ENCODE results near the gene UROS. TPM values are rescaled to one million over a fixed set of nuclear protein-coding genes. Genes with fewer than 3 reads are reported as not detected.

Gene UROS
- total RNA-seq, 1 experiment from 2014 or later, result 50.4 TPM

DNA sequence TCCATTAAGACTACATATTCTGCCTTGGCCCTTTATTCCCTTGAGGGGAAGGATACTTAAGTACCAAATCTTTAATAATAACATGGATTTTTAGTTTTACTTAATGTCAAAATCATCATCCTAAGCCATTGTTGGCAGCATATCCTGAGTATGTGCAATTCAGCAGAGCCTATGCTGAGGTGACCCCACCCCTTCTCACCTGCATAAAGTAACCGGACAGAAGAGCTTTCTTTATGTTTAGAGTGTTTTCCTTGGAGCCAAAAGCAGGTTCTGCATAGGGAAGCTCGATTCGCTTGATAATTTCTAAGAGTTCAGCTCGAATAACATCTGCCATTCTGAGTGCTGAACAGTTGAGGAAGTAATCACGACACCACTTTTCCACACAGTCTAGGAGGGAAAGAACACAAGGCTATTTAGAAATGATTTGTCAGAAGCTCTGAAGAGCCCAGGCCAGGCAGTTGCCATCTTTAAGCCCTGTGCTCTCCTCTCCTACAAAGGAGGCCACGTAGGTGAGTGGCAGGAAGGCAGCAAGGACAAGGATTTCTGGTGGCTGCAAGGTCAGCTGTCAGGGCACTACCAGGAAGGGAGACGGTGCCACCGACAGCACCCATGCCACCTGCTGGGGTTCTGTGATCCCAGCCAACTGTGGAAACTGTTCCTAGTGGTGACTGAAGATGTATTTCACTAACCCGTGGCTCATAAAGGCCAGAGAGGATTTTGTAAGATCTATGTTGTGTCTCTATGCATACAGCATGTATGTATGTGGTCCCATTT lies 15.9 kb upstream of the UROS start:
- DNase-seq (ENCODE audit: extremely low read depth, low read depth), result no peak

DNA sequence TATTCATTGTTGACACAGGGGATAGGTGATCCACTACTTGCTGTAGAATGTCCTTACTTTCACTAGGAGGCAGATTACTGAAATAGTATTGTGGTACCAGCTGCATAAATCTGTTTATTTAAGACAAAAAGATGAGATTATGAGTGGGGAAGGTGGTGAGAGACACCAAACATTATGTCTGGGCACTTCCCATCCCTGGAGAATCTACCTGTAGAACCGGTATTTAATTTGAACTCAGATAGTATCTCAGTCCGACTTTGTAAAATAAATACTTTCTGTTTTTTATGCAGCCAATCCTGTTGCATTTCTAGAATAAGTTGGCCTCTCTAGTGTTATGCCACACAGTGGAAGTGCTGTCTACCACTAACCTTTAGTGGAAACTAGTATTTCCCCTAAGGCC lies 13.7 kb upstream of the UROS start:
- no peak for DNase-seq (ENCODE audit: extremely low read depth, low read depth)

DNA sequence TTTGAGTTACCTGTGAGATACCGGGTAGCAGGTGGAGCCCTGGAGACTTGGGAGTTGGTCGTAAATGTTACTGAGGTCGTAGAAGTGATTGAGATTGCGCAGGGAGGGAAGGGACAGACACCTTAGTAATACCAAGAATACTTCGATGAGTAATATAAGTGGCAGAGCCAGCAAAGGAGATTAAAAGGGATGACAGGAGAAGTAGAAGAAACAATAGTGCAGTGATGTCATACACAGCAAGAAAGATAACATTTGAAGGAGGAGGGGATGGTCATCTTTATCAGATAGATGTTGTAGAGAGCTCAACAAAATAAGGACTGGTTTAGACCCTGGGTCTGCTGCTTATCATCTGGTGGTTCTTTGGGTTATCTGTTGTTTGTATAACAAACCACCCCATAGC lies 5.3 kb upstream of the UROS start:
- no peak for DNase-seq (ENCODE audit: extremely low read depth, low read depth)

DNA sequence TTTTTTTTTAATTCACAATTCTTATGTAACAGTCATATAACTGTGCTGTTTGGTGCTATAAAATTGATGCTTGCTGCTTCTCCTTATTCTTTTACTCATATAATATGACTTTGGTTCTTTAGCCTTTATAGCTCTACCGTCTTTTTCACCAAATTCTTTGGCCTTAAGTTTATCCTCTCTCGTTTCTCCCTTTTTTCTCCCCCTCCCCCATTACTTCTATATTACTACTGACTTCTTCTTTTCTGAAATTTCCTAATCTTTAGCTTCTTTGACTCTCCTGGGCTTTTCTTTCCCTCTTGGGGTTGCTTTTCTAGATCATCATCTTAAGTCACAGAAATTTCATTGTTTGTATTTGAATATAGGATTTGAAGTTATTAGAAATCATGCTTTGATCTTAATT lies 4.1 kb upstream of the UROS start:
- no peak for DNase-seq (ENCODE audit: extremely low read depth, low read depth)

DNA sequence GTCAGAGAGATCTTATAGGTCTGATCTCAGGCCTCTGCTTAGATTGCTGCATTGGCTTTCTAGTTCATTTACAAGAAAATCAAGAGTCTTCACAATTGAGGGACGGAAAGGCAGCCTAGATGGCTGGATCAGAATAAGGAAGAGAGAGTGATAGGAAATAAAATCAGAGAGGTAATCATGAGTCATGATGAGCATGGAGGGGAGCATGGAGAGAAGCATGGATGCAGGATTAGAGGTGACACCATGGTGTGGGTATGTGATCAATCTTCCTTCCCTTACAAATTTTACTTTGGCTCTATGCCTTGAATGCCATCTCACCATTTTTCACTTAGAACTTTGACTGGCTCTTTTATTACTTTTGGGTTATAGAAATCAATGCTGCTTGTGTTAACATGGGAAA lies 1.7 kb upstream of the UROS start:
- DNase-seq (ENCODE audit: extremely low read depth, low read depth), result peak; percentile 22

DNA sequence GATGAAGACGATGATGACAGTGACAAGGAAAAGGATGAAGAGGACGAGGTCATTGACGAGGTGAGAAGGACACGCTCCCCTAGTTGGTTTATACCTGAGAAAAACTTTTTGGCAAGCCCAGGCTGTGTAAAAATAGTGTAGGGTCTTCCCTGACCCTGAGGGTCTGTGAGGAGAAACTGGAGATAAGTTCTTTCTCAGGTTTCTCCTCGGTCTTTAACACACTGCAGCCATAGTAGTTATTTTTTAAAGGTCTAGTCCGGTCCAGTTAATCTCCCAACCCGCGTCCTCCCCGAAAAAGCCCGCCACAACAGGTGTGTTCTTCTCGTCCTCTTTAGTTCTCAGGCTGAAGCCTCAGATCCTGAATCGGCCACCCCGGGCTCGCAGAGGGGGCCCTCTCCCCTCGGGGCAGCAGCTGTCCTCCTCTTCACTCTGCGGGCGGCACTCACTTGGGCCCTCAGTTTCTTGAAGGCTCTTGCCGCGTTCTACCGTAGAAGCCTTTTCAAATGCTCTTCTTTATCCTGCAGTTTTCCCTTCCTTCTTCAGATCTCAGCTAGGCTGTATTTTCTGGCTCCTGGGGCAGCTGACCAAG lies 699 bp upstream of the UROS start:
- DNase-seq (ENCODE audit: extremely low read depth, low read depth), result no peak

DNA sequence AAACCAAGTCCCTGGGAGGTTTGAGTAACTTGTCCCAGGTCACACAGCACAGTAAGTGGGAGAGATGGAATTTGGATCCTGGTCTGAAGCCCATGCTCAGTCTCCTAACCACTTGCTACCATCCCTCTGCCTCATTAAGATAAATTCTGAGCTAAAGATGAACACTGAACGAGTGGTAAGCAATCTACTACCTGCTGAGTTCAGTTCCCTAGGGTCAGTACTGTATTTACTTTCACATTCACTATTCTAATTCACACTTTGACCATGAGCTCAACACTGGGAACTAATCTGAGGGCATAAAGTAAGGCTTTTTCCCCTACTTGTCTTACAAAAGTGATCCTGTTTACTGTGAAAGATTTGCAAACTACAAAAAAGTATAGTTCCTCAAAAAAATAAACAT lies 2.4 kb downstream of the UROS start:
- no peak for DNase-seq (ENCODE audit: extremely low read depth, low read depth)

DNA sequence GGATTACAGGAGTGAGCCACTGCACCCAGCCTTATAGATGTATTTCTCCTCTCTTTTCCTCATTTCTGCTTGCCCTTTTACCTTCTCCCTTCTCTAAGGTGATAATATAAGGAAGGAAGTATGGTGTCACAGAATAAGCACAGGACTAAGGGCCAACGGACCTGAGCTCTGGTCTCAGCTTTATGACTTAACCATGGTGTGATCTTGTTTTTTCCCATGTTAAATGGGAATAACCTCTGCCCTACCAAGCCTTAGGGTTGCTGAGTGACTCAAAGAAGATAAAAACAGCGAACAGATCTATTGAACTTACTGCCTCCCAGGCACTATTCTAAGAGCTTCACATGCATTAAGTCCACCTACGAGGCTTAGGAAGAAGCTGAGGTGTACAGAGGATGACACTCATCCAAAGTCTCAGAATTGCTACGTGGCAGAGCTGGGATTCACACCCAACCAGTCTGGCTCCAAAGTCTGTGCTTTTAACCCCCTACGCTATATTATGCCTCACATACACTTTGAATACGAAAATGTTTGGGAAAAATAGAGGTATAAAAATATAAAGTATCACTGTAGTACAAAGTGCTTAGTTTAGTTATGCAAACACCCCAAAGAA lies 5.6 kb downstream of the UROS start:
- DNase-seq (ENCODE audit: extremely low read depth, low read depth), result no peak

DNA sequence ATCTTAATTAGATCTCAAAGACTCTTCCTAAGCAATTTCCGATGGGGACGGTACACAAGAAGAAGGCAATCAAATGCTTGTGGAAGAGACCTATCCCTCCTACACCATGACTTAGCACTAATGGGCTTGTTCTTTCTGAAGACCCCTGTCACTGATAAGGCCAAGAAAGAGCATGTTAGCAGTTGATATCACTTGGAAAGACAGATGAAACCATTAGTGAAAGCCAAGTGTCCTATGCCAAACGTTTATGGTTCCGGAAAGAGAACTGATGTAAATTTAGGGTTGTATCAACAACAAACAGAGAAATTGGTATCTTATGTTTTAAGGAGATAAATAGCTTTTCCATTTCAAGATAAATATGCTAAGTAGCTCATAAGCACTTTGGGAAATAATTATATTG lies 6.5 kb downstream of the UROS start:
- no peak for DNase-seq (ENCODE audit: extremely low read depth, low read depth)

DNA sequence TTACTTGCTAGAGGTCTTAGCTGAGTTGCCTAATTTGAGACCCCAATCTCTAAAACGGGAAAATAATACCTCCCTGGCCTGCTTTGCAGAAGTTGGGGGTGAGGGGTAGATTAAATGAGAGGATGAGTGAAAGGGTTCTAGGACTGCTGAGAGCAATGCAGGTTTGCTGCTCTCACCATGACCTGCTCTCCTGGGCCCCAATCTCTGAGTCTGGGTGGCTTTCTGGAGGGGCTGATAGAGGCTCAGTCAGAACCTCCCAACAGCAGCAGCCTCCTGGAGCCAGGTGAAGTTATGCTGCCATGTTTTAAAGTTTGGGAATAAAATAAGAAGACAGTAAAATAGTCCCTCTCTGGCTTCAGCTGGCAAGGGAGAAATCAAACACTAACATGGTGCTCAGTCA lies 7.3 kb downstream of the UROS start:
- no peak for DNase-seq (ENCODE audit: extremely low read depth, low read depth)

DNA sequence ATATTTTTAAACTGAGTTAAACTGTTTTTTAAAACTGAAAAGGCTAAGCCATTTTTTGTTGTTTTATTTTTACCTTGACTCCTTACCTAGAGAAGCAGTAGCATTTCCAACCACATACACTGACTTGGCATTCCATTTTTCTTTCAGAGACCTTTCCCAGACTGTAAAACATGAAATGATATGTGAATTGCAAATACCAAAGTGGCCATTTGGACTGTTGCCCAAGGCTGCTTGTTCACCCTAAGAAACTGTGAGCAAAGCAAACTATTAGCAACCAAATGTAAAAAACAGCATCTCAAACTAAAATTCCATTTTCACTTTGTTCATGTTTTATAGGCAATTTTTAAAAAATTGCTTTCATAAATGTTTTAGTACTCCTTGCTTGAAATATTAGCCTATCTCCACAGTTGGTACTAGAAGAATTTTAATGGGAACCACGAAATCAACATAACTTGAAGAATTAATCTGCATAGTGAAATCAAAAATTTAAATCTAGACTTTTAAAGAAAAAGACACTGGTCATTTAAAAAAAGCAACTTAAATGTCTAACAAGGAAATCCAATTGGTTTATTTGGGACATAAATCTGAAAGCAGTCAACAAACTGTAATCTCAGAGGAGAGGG lies 10.8 kb downstream of the UROS start:
- no peak for DNase-seq (ENCODE audit: extremely low read depth, low read depth)

DNA sequence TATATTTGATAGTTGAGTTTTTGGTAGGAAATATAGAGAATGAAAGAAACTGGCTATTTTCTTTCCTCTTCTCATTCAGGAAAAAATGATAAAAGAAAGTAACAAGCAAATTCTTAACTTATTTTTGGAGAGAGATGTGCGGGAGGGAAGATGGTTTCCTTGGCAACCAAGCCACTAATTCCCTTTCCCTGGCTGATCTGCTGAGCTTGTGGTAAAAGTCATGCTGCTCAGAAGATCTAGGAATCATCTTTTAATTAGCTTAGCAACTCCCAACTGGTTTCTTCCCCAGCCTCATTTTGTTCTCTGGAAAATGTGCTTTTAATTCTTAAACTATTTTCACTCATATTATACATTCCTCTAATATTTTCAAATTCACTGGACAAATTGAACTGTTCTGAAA lies 11.8 kb downstream of the UROS start:
- DNase-seq (ENCODE audit: extremely low read depth, low read depth), result no peak

DNA sequence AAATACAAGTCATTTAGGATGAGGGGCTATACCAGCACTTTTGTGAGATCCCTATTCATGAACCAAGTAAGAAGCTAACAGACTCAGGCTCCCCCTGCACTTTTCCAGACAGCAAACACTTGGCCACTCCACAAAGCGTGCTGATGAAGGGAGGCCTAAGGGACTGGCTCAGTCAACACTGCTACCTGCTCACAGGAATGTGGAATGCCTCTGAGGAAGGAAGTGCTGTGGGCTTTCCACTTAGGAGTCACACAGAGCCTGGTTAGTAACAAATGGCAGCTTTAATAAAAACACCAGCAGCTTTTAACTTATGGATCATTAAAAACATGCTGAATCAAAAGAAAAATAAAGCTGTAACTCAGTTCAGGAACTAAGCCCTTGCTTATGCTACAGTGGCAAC lies 15.0 kb downstream of the UROS start:
- no peak for DNase-seq (ENCODE audit: extremely low read depth, low read depth)

DNA sequence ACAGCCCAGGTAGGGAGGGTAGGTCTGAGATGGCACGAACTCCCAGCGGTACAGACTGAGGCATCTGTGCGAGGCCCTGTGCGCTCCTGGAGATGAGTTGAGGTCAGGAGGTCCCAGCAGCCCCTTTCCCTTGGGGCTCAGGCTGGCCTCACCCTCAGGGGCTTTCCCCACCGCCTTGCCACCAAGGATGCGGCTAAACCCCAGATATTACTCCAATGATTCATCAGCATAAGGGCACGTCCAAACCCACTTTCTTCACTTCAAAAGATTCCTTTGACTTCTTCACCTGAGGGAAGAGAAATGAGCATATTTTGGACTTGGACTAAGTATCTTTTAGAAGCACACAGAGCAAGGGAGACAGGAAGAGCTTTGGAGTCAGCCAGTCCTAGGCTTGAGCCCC lies 20.3 kb downstream of the UROS start:
- no peak for DNase-seq (ENCODE audit: extremely low read depth, low read depth)

DNA sequence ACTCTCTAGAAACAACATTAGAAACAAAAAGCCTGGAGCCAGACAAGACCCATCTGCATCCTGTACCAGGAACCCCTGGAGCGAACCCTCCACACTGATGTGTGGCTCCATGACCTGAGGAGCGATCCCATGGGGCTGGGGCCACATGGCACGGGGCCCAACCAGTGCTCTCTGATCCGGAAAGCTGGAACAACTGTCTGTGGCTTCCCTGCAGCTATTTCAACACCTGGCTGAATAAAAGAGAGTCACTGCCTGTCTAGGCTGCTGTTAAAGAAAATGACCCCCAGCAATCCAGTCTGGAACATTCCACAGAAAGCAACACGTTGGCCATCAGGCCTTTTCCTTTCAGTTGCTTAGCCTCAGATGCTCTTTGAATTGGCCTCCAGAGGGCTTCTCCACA lies 20.9 kb downstream of the UROS start:
- no peak for DNase-seq (ENCODE audit: extremely low read depth, low read depth)

DNA sequence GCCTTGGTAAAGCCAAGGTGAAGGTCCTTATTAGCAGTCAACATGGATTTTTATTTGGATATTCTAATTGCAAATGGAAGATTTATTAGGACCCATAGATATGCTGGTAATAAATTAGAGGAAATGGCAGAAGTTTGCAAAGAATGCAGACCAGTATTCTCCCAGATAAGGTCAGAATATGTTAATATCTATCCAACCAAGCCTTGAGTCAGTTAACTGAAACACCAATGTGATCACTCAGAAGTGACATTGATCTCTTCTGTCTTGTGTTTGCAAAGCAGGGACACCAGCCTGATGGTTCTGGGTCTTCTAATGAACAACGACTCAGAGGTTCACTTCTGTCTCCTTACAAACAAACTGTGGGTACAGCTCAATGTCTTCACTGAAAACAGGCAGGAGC lies 21.5 kb downstream of the UROS start:
- DNase-seq (ENCODE audit: extremely low read depth, low read depth), result no peak

DNA sequence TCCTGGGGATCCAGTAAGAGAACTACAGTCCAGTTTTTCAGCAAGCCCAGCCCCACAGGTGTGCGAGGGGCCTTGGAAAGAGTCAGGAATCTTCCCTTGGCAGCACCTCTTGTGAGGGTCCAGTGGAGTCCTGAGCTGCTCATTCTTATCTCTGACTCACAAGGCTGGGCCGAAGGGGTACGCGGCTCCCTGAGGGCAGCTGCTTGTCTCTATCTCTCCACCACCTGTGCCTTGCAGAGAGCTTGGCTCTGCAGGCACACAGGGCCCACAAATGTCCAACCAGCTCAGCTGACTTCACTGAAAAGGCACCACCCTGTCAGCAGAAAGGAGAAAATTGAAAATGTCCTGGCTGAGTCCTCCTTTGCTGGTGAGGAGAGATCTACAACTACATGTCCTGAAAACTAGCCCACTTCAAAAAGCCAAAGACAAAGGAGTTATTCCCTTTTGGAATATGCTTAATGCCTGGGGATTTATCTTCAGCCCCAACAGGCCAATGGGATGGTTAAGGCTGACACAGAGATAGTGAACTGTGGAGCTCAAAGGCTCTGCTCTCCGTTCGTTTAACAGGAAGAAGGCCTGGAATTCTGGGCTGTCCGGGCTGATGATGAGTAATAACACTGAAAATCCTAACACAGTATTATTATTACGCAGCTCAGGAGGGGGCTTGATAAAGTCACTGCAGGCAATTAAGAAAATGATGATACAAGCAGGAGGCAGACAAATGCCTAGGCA lies 23.4 kb downstream of the UROS start:
- no peak for DNase-seq (ENCODE audit: extremely low read depth, low read depth)

DNA sequence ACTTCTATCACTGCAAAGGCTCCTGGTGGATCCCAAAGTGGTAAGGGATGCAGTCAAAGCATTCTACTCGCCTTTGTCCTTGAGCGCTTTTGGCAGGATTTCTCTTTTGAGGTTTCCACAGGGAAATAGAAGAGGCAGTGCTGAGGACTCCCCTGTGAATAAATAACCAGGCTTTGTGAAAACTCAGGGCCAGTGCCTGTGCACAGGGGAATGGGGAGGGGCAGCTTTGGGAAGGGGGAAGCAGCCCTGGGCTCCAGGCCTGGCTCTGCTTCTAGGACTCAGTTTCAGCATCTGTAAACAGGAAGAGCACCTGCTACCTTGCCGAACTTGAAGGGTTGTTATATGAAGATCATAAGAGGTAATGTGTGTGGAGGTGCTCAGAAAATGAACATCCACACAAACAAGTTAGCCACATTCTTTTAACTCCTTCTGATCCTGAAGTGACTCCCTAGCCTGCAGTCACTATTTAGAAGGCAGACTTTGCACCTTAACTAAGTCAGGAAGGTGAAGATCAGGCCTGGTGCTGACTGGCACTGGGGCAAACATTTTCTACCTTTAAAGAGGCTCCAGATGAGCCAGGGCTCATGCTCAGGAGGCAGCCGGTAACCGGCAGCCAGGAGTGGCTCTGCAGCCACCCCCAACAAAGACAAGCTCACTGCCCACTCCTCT lies 24.9 kb downstream of the UROS start:
- DNase-seq (ENCODE audit: extremely low read depth, low read depth), result no peak

DNA sequence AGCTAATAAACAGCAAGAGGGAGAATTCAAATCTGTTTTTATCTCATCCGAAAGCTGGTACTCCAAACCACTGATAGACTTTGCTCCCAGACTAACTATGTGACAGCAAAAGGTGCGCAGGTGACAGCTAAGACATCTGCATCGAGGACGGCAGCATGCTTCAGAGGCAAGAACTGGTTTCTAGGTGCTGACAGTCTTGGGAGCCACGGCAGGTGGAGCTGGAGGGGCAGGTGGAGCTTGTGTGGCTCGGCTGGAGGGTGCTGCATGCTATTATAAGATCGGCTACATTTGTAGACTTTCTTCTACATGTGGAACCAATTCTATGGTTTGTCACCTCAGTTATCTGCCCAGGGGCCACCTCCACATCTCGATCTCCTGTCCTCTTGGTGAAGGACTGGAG lies 25.6 kb downstream of the UROS start:
- no peak for DNase-seq (ENCODE audit: extremely low read depth, low read depth)

DNA sequence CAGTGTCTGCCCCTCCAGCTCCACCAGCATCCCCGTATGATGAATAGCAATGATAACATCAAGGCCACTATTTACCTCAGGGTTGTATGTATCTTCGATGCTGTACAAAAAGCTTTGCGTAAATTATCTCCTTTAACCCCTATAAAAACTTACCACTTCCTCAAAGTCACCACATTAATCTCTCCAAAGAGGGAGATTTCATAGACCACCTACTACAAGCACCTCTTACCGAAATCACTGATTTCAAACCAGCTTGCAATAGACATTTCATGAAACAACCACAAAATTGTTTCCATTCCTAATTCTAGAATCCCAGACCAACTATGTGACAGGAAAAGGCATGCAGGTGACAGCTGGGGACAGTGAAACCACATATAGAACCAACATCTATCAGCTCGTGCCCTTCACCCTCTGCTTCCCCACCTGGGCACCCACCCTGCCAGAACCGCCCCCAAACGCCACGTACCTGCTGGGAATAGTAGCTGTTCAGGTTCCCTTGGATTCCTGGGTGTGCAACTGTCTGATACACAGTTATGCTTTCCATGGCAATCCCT lies 27.3 kb downstream of the UROS start:
- DNase-seq (ENCODE audit: extremely low read depth, low read depth), result no peak
